NK-92 (cell line): ENCODE results near the gene NF2.

Source experiments
- DNase-seq: peaks from one replicate; lab custom pipeline; 2025; ENCODE audit not compliant: unreplicated experiment; lab: John Stamatoyannopoulos, UW

Gene NF2

GRCh38 chr22:29629903-29630516, 26.6 kb downstream of the NF2 start:
- DNase-seq, result no peak

DNA sequence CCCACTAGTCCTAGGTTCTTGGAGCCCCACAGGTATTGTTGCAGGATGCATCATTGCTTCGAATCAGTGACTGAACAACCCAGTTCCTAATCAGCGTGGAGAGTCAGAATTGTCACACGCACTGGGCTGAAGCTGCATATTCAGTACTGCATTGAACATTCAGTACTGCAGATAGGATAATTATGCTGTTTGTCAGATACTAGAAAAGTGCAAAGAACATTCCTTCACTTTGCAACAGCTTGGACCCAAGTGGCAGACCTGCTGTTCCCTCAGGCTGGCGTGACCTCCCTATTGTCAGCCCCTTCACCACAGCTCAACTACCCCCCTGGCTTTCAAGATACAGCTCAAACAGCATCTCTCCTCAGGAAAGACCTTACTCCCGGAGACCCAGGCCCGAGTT, 27.6 kb downstream of the NF2 start:
- DNase-seq, result no peak

DNA sequence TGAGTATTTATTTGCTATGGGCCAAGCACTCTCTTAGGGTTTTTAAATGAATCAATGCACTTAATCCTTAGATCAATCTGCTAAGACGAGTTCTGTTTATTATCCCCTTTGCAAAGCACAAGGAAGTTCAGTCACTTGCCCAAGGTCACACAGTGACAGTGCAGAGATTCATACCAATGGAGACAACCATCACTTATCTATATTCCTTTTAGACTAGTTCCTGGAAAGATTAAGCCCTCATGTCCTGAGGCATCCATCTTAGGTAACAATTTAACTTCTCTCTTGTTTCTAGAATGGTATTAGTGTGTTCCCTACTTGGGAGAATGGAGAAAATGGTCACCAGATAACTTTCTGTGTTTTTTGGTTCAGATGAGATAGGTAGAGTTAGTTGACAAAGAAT, 28.3 kb downstream of the NF2 start:
- DNase-seq, result no peak

DNA sequence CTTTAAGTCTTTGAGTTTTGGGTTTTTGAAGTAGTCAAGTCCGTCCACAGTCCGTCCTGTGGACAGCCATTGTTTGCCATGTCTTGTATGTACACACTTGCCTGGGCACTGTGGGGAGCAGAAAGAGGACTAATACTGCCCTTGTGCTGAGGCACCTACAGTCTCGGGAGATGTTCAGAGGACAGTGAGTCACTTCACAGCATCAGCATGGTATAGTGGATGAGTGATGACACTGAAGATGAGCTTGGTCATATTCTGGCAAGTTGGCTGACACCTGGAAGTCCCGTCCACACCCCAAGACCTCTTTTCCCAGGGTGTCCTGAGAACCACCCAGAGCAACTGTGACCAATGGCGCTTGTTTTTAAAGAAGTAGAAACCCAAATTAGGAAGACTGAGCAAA, 29.2 kb downstream of the NF2 start:
- DNase-seq, result no peak

- no peak for DNase-seq
Measured at GRCh38 chr22:29633514-29634312, 30.3 kb downstream of the NF2 start.

- DNase-seq, result no peak
Measured at GRCh38 chr22:29634847-29635246, 31.4 kb downstream of the NF2 start.

- DNase-seq, result no peak
Measured at GRCh38 chr22:29635734-29636357, 32.4 kb downstream of the NF2 start.

DNA sequence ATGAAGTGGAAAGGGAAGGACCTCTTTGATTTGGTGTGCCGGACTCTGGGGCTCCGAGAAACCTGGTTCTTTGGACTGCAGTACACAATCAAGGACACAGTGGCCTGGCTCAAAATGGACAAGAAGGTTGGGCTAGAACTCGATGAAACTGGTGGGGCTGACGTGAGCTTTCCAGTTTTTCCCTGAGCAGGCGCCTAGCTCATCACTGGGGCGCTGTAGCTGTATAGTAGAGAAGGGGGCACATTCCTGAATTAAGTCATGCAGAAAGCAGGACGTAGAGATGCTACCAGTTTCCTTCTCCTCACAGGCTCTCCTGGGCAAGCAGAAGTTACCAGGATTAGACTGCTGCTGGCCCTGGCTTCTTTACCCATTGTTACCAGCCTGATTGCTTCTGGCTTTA, 33.3 kb downstream of the NF2 start:
- DNase-seq, result no peak

- DNase-seq, result no peak
Measured at GRCh38 chr22:29637181-29637580, 33.7 kb downstream of the NF2 start.

GRCh38 chr22:29638678-29639077, 35.2 kb downstream of the NF2 start:
- no peak for DNase-seq

GRCh38 chr22:29639096-29639495, 35.7 kb downstream of the NF2 start:
- no peak for DNase-seq

DNA sequence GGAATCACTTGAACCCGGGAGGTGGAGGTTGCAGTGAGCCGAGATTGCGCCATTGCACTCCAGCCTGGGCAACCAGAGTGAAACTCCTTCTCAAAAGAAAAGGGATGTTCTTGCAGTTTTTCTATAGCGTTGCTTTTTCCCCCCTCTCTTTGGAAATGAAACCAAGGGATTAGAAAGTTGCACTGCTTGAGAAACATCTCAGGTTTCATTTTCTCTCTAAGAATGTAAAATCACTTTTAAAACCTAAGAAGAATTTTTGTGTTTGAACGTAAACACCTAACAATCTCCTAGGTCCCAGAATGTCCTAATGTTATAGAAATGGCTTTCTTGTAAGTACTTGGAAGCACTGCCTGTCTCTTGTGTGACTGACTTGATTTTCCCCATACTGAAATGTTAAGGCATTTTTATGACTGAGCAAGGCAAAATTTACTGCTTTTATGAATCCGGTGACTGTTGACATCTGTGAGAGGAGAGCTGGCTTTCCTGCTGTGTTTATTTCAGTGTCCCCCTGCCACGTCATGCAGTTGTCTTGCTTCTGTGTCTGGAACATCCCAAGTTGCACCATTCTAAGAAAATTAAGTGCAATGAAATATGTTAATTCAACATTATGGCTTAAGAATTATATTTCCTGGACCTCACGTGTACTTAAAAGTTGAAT, 37.7 kb downstream of the NF2 start:
- no peak for DNase-seq

GRCh38 chr22:29641700-29642330, 38.4 kb downstream of the NF2 start:
- no peak for DNase-seq

- no peak for DNase-seq
Measured at GRCh38 chr22:29642694-29643093, 39.3 kb downstream of the NF2 start.

- no peak for DNase-seq
Measured at GRCh38 chr22:29647954-29648737, 44.7 kb downstream of the NF2 start.

GRCh38 chr22:29650370-29650769, 46.9 kb downstream of the NF2 start:
- DNase-seq, result no peak

DNA sequence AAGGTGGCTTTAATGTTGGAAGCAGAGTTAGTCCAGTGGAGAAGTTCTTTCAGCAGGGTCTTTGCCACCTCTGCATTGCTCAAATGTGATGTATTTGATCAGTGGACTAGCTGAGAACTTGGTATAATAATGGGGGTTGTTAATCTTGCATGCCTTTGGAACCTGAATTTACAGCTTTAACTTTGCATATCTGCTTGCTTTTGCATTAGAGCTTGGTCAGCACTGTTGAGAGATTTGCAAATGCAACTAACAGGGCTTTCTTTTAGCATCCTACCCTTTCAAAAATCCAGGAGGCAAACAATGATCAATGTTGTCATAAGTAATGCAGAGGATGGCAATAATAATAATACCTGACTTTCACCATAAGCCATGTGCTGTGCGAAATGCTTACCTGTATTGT, 48.2 kb downstream of the NF2 start:
- DNase-seq, result no peak

- no peak for DNase-seq
Measured at GRCh38 chr22:29654420-29654819, 51.0 kb downstream of the NF2 start.

- DNase-seq, result no peak
Measured at GRCh38 chr22:29654882-29655281, 51.4 kb downstream of the NF2 start.

GRCh38 chr22:29658176-29658575, 54.7 kb downstream of the NF2 start:
- DNase-seq, result no peak

- DNase-seq, result no peak
Measured at GRCh38 chr22:29660021-29660420, 56.6 kb downstream of the NF2 start.
